PC-9 (cell line): ENCODE data around the gene ATL2. TPM values are rescaled to one million over a fixed set of nuclear protein-coding genes. Genes with fewer than 3 reads are reported as not detected.
"Not testable (repeated sequence)": the region's sequence is repeated elsewhere in the genome, so short reads cannot be mapped to it uniquely, and the experiment has no call there.

Experiments used
- BruUV-seq: library from RNA; stranded (reverse); fragments of 400-500 nt; replicated peaks from 2 replicates; lab custom pipeline; 2021; lab: Mats Ljungman, UMichigan
- CTCF ChIA-PET: fragments of 300-600 bp; sonication (Branson Sonifier 250); formaldehyde crosslinking; loops from one replicate; lab custom pipeline; 2022; ENCODE audit warnings: antibody characterized with exemption; lab: Charles Lee
- POLR2A ChIA-PET: fragments of 300-600 bp; sonication (Branson Sonifier 250); formaldehyde crosslinking; loops from one replicate; lab custom pipeline; 2022; ENCODE audit warnings: antibody characterized with exemption; ENCODE audit not compliant: unreplicated experiment; lab: Charles Lee
- DNase-seq, 2 experiments: peaks; one replicate each; pipeline versions ENCODE4 v3.0.0 to v3.0.0-alpha.2; 2015 to 2022; ENCODE audit warnings: mixed read lengths in 1 of 2
- H2AFZ ChIP-seq: fragments of 200-600 bp; sonication (generic); 2 replicates; pipeline ENCODE4 v1.8.1; 2017; ENCODE audit warnings: antibody characterized with exemption
- H3F3A ChIP-seq: fragments of 200-600 bp; sonication (generic); 2 replicates; pipeline ENCODE4 v1.8.1; 2017; ENCODE audit warnings: antibody characterized with exemption, mild to moderate bottlenecking, low read depth; ENCODE audit not compliant: insufficient read depth
- H3K27ac ChIP-seq: fragments of 200-600 bp; sonication (generic); 2 replicates; pipeline ENCODE4 v1.6.1; 2016; ENCODE audit warnings: mixed run types
- H3K27me3 ChIP-seq: fragments of 200-600 bp; sonication (generic); 2 replicates; pipeline ENCODE4 v1.6.1; 2016; ENCODE audit warnings: low read depth, mixed run types; ENCODE audit not compliant: insufficient read depth
- H3K36me3 ChIP-seq: fragments of 200-600 bp; sonication (generic); 2 replicates; pipeline ENCODE4 v1.6.1; 2016; ENCODE audit warnings: low read depth, mixed run types
- H3K4me1 ChIP-seq: fragments of 200-600 bp; sonication (generic); replicated peaks from 2 replicates; pipeline ENCODE4 v1.6.1; 2016; ENCODE audit warnings: mixed run types; ENCODE audit not compliant: insufficient read depth
- H3K4me2 ChIP-seq: fragments of 200-600 bp; sonication (generic); 2 replicates; pipeline ENCODE4 v1.6.1; 2017; ENCODE audit warnings: mixed run types
- H3K4me3 ChIP-seq: fragments of 200-600 bp; sonication (generic); 2 replicates; pipeline ENCODE4 v1.6.1; 2016; ENCODE audit warnings: mixed run types
- H3K79me2 ChIP-seq: fragments of 200-600 bp; sonication (generic); 2 replicates; pipeline ENCODE4 v1.6.1; 2017; ENCODE audit warnings: low read depth, mixed run types
- H3K9me2 ChIP-seq: fragments of 200-600 bp; sonication (generic); 2 replicates; pipeline ENCODE4 v1.8.1; 2017; ENCODE audit warnings: mild to moderate bottlenecking; ENCODE audit not compliant: insufficient read depth
- H3K9me3 ChIP-seq: fragments of 200-600 bp; sonication (generic); 2 replicates; pipeline ENCODE4 v1.8.1; 2016; ENCODE audit warnings: low read depth; ENCODE audit not compliant: insufficient read depth
- H4K20me1 ChIP-seq: fragments of 200-600 bp; sonication (generic); 2 replicates; pipeline ENCODE4 v1.8.1; 2017; ENCODE audit not compliant: insufficient read depth
- CTCF ChIP-seq: fragments of 200-600 bp; sonication (generic); conservative IDR thresholded peaks from 2 replicates; pipeline ENCODE4 v1.6.1; 2017; ENCODE audit warnings: mixed run types, antibody characterized with exemption, mild to moderate bottlenecking, moderate library complexity
- EZH2 ChIP-seq: fragments of 200-600 bp; sonication (generic); IDR thresholded peaks from 2 replicates; pipeline ENCODE4 v1.8.0; 2017; ENCODE audit warnings: antibody characterized with exemption, low read depth
- intact Hi-C: fragments of 100-400 bp; cut with micrococcal nuclease; formaldehyde crosslinking; loops from one replicate; pipeline ENCODE4 v1.10.0; 2022; ENCODE audit not compliant: unreplicated experiment
- total RNA-seq: library from RNA; stranded (reverse); gene quantifications from 2 replicates; pipeline ENCODE4 v1.2.3, GENCODE V29; 2021

The ATL2 gene
- total RNA-seq, 1 experiment from 2014 or later = 66.4 TPM

GRCh38 chr2:38260972-38261371, 116.1 kb downstream of the ATL2 start:
- no peaks in the 10 kb centered on the region for H3K9me3 ChIP-seq
- H3K36me3 ChIP-seq = no peaks in the 10 kb centered on the region
- TF ChIP-seq CTCF (no peak), EZH2 (no peak)
- H3K27ac ChIP-seq = no peak overlapping the region
- no peak overlapping the region for H3K4me3 ChIP-seq
- no peaks in the 10 kb centered on the region for H3K4me1 ChIP-seq
- H3K27me3 ChIP-seq = no peaks in the 10 kb centered on the region
- no peaks in the 10 kb centered on the region for H3K9me2 ChIP-seq
- no peaks in the 10 kb centered on the region for H4K20me1 ChIP-seq
- CTCF ChIA-PET = no interaction called here
- H3F3A ChIP-seq = no peaks in the 10 kb centered on the region
- intact Hi-C loops = no loop called here
- no peaks in the 10 kb centered on the region for H3K79me2 ChIP-seq
- H2AFZ ChIP-seq = no peak overlapping the region
- POLR2A ChIA-PET = no interaction called here
- DNase-seq = no peak
- no peak overlapping the region for H3K4me2 ChIP-seq
- no TSS peak for BruUV-seq

- TF ChIP-seq CTCF (no peak), EZH2 (no peak)
- no peak overlapping the region for H3K4me3 ChIP-seq
These were observed 116.6 kb downstream of the ATL2 start for GRCh38 chr2:38260469-38260868.

GRCh38 chr2:38259311-38259710, 117.8 kb downstream of the ATL2 start:
- ChIA-PET CTCF (no interaction called here), POLR2A (interaction anchor here (0.6 kb wide), 1 partner anchor 179 kb away, joined by 3 read pairs; no protein-coding TSS in a partner anchor)
- Histone ChIP-seq H3K27me3 (no peaks in the 10 kb centered on the region), H3K4me1 (no peaks in the 10 kb centered on the region), H3K79me2 (no peaks in the 10 kb centered on the region), H4K20me1 (no peaks in the 10 kb centered on the region), H3K4me3 (no peak overlapping the region), H3K27ac (no peak overlapping the region), H2AFZ (no peak overlapping the region), H3K36me3 (no peaks in the 10 kb centered on the region), H3K9me2 (no peaks in the 10 kb centered on the region), H3K9me3 (no peaks in the 10 kb centered on the region), H3F3A (no peaks in the 10 kb centered on the region), H3K4me2 (no peak overlapping the region)
- no peak for DNase-seq
- intact Hi-C loops = no loop called here
- TF ChIP-seq CTCF (no peak), EZH2 (no peak)
- no TSS peak for BruUV-seq

More at GRCh38 chr2:38260469-38260868, 116.6 kb downstream of the ATL2 start:
- DNase-seq = no peak
- H3K27me3 ChIP-seq = no peaks in the 10 kb centered on the region
- H3K9me3 ChIP-seq = no peaks in the 10 kb centered on the region
- H2AFZ ChIP-seq = no peak overlapping the region
- H3K9me2 ChIP-seq = no peaks in the 10 kb centered on the region
- ChIA-PET CTCF (no interaction called here), POLR2A (no interaction called here)
- H4K20me1 ChIP-seq = no peaks in the 10 kb centered on the region
- H3K79me2 ChIP-seq = no peaks in the 10 kb centered on the region
- no peaks in the 10 kb centered on the region for H3K4me1 ChIP-seq
- no peak overlapping the region for H3K4me2 ChIP-seq
- H3F3A ChIP-seq = no peaks in the 10 kb centered on the region
- intact Hi-C loops = no loop called here
- H3K36me3 ChIP-seq = no peaks in the 10 kb centered on the region
- no TSS peak for BruUV-seq
- no peak overlapping the region for H3K27ac ChIP-seq

GRCh38 chr2:38257680-38258079, 119.4 kb downstream of the ATL2 start:
- H3K9me3 ChIP-seq, H3K9me2 ChIP-seq, intact Hi-C loops, H2AFZ ChIP-seq, DNase-seq, H4K20me1 ChIP-seq, H3K27ac ChIP-seq, POLR2A ChIA-PET, H3K36me3 ChIP-seq, BruUV-seq, CTCF ChIA-PET, H3F3A ChIP-seq, H3K79me2 ChIP-seq, H3K27me3 ChIP-seq, H3K4me3 ChIP-seq, H3K4me2 ChIP-seq, H3K4me1 ChIP-seq: not testable (repeated sequence)
